Endothelial cell of umbilical vein (primary cell): ENCODE data around the gene CPPED1.

ENCODE experiments used
- CTCF ChIP-seq, 2 donors: IDR thresholded peaks; 1 replicate in 1 of 2; 2 replicates in 1 of 2; pipeline ENCODE4 v1.5.1; 2011; ENCODE audit warnings: low read length in 2 of 2, mild to moderate bottlenecking in 2 of 2, moderate library complexity in 2 of 2, control low read depth in 1 of 2, inconsistent platforms in 1 of 2, low read depth in 1 of 2; ENCODE audit not compliant: insufficient read depth in 1 of 2; ENCODE audit errors: extremely low read depth in 1 of 2
- FOS ChIP-seq: IDR thresholded peaks from 2 replicates; pipeline ENCODE4 v1.6.1; 2011; ENCODE audit warnings: mild to moderate bottlenecking, low read length, moderate library complexity, borderline replicate concordance; ENCODE audit not compliant: insufficient read depth
- POLR2A ChIP-seq: IDR thresholded peaks from 2 replicates; pipeline ENCODE4 v1.6.1; 2012; ENCODE audit warnings: low read depth, mild to moderate bottlenecking, control low read depth, low read length

GRCh38 chr16:12811441-12812383 lies 8.0 kb upstream of the CPPED1 start:
- no peak for TF ChIP-seq CTCF (IDR thresholded peaks at IDR 0.05; ENCODE audit: extremely low read depth in 1 of 2, insufficient read depth in 1 of 2, low read depth in 1 of 2, low read length in 2 of 2)
- no peak for TF ChIP-seq POLR2A
- no peak for TF ChIP-seq FOS
